Activated T-helper 17 cell treated with anti-CD3 and anti-CD28 coated beads, Interleukin-2, amount 50 U/mL, for 72 hours (primary cell): ENCODE results near the gene WDR18. TPM values are rescaled to one million over a fixed set of nuclear protein-coding genes. Genes with fewer than 3 reads are reported as not detected.
"Not testable (repeated sequence)": the region's sequence is repeated elsewhere in the genome, so short reads cannot be mapped to it uniquely, and the experiment has no call there.

Experiments
- ATAC-seq: fragments of 150-1000 bp; cut with Tn5 transposase; replicated peaks from 2 replicates; pipeline ENCODE4 v1.10.0; 2021; ENCODE audit warnings: mild to moderate bottlenecking, moderate library complexity
- H3K27ac Mint-ChIP-seq: one replicate; pipeline ENCODE4 v1.8.0; 2022; ENCODE audit warnings: mixed read lengths
- H3K27me3 Mint-ChIP-seq: one replicate; pipeline ENCODE4 v1.8.0; 2022; ENCODE audit warnings: mixed read lengths
- H3K36me3 Mint-ChIP-seq: one replicate; pipeline ENCODE4 v1.8.0; 2022; ENCODE audit warnings: low read depth, mild to moderate bottlenecking, mixed read lengths
- H3K4me1 Mint-ChIP-seq: one replicate; pipeline ENCODE4 v1.8.0; 2022; ENCODE audit warnings: mixed read lengths
- H3K4me3 Mint-ChIP-seq: one replicate; pipeline ENCODE4 v1.8.0; 2022; ENCODE audit warnings: mild to moderate bottlenecking, mixed read lengths
- H3K9me3 Mint-ChIP-seq: one replicate; pipeline ENCODE4 v1.8.0; 2022; ENCODE audit warnings: mixed read lengths
- total RNA-seq, 2 donors: library from RNA; stranded (reverse); gene quantifications; one replicate each; pipeline ENCODE4 v1.2.3, GENCODE V29; 2022

WDR18 gene
- total RNA-seq, 2 donors from 2014 or later = 43.2 to 94.2 TPM

DNA sequence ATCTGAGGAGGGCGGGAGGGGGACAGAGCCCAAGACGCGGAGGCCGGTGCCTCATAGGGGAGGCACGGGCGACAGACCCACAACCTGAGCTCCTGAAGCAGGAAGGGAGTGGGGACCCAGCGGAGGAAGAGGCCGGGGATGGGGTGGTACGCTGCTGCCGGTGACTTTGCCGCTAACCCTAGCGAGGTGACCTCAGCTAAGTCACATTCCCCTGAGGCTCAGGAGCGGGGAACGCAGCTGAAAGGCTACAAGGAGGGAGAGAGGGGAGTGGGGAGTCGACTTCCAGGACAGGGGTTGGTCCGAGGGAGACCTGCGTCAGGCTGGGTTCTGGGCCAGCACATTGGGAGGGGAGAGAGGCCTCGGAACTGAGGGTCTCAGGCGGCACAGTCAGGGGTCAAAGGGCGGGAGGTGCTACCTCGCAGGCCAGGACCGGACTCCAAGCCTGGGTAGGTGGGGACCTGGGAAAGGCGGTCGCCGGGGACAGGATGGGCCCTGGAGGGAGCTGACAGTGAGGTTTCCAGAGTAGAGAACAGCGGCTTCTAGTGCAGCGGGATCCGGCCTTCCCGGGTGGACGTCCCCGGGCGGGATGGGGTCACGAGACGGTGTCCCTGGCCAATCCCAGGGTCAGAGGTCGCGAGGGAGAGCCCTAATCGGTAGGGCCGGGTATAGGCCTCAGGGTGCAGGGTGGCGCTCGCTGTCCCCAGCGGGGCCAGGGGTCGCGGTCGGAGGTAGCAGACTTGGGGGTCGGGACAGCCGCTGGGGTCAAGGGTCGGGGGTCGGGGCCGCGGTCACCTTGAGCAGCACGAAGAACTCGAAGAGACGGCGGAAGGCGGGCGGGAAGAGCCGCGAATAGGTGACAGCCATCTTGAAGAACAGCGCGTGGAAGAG, 36.1 kb downstream of the WDR18 start:
- H3K4me1 Mint-ChIP-seq = peaks cover 19% of the 10 kb centered on the region
- peak overlapping the region; percentile 91 for H3K4me3 Mint-ChIP-seq
- peaks cover 30% of the 10 kb centered on the region for H3K36me3 Mint-ChIP-seq
- H3K27ac Mint-ChIP-seq = peak overlapping the region; percentile 100
- no peaks in the 10 kb centered on the region for H3K27me3 Mint-ChIP-seq
- H3K9me3 Mint-ChIP-seq = no peaks in the 10 kb centered on the region
- no peak for ATAC-seq

DNA sequence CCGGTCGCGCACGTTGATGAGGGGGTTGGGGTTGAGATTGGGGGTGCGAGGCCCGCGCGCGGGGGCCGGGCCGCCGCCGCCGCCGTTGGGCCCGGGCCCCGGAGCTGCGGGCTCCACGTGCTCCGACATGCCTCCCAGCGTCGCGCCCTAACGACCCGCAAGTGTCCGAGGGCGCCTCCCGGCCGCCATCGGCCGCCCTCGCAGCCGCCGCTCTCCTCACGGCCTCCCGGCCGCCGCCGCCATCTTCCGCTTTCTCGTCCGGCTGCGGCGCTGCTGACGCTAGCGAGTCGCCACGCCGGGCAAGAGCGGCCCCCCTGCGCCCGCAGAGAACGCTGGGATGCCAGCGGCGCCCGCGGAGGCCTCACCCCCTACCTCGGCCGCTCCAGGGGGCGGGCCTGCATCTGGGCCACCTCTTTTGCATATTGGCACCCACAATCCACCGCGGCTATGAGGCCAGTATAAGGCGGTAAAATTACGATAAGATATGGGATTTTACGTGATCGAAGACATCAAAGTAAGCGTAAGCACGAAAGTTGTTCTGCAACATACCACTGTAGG, 36.8 kb downstream of the WDR18 start, which contains the start of gene TMEM259:
Gene TMEM259, minus strand, starts transcription at position 256 of the 558 bp plus-strand sequence. Its CDS starts 127 bp downstream, at position 129.
- peak; percentile 92 for ATAC-seq
- H3K4me1 Mint-ChIP-seq = peaks cover 21% of the 10 kb centered on the region
- H3K4me3 Mint-ChIP-seq = peak within 1 kb of the TSS; percentile 91
- H3K9me3 Mint-ChIP-seq = no peaks in the 10 kb centered on the region
- H3K27ac Mint-ChIP-seq = peak within 1 kb of the TSS; percentile 100
- H3K36me3 Mint-ChIP-seq = peaks cover 30% of the 10 kb centered on the region
- H3K27me3 Mint-ChIP-seq = no peaks in the 10 kb centered on the region

DNA sequence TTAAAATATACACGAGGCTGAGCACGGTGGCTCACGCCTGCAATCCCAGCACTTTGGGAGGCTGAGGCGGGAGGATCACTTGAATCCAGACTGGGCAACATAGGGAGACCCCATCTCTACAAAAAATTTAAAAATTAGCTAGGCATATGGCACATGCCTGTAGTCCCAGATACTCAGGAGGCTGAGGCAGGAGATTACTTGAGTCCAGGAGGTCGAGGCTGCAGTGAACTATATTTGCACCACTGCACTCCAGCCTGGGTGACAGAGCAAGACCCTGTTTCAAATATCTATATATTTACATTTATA, 39.7 kb downstream of the WDR18 start:
- not testable (repeated sequence) for H3K27me3 Mint-ChIP-seq, H3K9me3 Mint-ChIP-seq, ATAC-seq, H3K4me3 Mint-ChIP-seq, H3K27ac Mint-ChIP-seq
- H3K4me1 Mint-ChIP-seq = peaks cover 13% of the 10 kb centered on the region
- H3K36me3 Mint-ChIP-seq = peaks cover 29% of the 10 kb centered on the region

DNA sequence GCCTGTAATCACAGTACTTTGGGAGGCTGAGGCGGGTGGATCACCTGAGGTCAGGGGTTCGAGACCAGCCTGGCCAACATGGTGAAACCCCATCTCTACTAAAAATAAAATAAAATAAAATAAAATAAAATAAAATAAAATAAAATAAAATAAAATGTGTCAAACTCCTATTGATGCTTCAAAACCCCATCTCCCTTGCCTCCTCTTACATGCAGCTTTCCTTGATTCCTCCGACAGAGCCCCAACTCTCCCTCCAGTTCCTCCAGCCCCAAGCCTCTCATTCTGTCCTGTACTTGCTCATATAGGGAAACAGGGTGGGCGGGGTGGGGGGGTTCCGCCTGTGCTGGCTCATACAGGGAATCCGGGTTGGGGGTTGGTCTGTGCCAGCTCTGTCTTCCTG, 40.9 kb downstream of the WDR18 start:
- not testable (repeated sequence) for H3K27ac Mint-ChIP-seq, H3K27me3 Mint-ChIP-seq, ATAC-seq, H3K9me3 Mint-ChIP-seq
- Mint-ChIP-seq H3K4me3 (peak overlapping the region; percentile 3), H3K4me1 (peaks cover 13% of the 10 kb centered on the region), H3K36me3 (peaks cover 25% of the 10 kb centered on the region)

DNA sequence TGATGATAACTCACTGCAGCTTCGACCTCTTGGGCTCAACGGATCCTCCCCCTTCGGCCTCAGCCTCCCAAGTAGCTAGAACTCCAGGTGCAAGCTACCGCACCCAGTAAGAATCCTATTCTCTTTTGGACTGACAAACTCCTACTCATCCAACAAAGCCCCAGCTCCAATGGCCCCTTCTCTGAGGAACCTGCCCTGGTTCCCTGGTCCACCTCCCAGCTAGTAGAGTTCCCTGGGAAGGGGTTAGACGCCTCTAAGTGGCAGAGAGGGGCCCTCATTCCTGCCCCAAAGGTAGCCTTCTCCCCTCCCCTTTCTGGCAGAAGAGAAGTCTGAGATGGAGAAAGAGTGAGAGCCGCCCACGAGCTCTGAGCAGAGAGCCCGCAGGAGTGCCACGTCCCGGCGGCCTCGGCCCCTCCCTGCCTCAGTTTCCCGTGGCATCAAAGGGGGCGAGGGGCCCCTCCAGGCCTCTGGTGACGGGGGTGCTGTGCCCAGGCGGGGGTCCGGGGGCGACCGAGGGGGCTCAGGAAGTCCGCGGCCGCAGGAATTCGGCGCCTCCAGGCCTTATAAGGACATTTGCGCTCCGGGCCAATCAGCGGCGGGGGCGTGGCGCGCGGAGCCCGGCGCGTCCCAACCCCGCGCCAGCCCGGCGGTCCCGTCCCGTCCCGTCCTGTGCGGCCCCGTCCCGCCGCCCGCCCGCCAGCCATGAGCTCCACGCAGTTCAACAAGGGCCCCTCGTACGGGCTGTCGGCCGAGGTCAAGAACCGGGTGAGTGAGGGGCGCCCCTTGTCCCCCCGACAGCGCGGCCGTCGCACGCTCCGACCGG, 42.0 kb downstream of the WDR18 start, which contains the start of gene CNN2:
Gene CNN2, plus strand, starts transcription at position 649 of the 823 bp plus-strand sequence. Its CDS starts 54 bp downstream, at position 703.
- Mint-ChIP-seq H3K4me1 (peaks cover 17% of the 10 kb centered on the region), H3K4me3 (peak within 1 kb of the TSS; percentile 93), H3K9me3 (no peaks in the 10 kb centered on the region), H3K27ac (peak within 1 kb of the TSS; percentile 85), H3K27me3 (no peaks in the 10 kb centered on the region), H3K36me3 (peaks cover 28% of the 10 kb centered on the region)
- ATAC-seq = peak; percentile 77

DNA sequence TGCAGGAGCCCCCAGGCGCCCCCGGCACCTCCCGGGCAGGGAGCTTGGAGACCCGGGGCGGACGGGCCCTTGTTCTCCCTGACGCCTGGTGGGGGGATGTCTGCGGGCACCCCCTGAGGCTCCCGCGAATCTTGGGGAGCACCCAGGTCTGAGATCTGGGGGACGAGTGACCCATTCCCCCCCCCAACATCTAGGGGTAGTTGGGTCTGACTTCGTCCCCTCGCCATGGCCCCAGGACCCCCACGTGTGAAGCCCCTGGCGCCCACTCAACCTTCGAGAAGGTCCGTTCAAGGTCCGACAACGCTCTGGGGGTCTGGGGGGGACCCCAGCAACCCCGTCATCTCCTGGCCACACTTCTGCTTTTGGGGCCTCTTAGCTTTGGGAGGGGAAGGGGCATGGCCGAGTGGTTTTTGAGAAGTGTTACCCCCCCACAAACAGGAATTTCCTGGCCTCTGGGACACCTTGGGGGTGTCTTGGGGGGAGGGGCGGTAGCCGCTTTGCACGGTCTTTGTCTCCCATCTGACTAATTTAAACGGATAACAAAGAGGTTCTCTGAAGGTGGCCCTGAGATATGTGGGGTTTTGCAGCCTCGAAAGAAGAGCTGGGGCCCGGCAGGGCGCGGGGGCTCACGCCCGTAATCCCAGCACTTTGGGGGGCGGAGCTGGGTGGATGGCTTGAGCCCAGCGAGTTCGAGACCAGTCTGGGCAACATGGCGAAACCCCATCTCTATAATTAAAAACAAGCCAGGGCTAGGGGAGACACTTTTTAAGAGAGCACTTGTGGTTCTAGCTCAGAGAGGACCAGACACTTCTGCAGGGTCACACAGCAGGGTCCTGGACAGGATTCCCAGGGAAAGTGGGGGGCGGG, 42.9 kb downstream of the WDR18 start:
- H3K9me3 Mint-ChIP-seq = no peaks in the 10 kb centered on the region
- peaks cover 11% of the 10 kb centered on the region for H3K4me1 Mint-ChIP-seq
- H3K27me3 Mint-ChIP-seq = no peaks in the 10 kb centered on the region
- H3K4me3 Mint-ChIP-seq = peak overlapping the region; percentile 93
- peak overlapping the region; percentile 85 for H3K27ac Mint-ChIP-seq
- ATAC-seq = peak; percentile 7
- H3K36me3 Mint-ChIP-seq = peaks cover 25% of the 10 kb centered on the region

DNA sequence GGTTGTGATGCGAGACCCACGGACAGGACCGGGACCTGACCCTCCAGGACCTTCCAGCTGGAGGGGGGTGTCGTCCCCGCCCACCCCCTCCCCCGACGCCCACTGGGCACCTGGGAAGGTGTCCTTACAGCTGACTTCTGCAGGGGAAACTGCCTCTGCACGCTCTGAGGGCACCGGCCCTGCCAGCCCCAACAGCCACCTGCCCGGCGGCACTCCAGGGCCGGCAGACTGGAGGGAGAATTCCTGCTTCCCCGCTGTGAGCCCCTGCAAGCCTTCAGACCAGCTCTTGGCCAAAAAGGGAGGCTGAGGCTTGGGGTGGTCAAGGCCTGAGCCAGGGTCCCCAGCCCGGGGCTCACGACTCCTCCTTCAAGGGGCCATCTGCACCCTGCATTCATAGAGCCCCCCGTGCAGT, 43.5 kb downstream of the WDR18 start:
- no peak for ATAC-seq
- peak overlapping the region; percentile 93 for H3K4me3 Mint-ChIP-seq

DNA sequence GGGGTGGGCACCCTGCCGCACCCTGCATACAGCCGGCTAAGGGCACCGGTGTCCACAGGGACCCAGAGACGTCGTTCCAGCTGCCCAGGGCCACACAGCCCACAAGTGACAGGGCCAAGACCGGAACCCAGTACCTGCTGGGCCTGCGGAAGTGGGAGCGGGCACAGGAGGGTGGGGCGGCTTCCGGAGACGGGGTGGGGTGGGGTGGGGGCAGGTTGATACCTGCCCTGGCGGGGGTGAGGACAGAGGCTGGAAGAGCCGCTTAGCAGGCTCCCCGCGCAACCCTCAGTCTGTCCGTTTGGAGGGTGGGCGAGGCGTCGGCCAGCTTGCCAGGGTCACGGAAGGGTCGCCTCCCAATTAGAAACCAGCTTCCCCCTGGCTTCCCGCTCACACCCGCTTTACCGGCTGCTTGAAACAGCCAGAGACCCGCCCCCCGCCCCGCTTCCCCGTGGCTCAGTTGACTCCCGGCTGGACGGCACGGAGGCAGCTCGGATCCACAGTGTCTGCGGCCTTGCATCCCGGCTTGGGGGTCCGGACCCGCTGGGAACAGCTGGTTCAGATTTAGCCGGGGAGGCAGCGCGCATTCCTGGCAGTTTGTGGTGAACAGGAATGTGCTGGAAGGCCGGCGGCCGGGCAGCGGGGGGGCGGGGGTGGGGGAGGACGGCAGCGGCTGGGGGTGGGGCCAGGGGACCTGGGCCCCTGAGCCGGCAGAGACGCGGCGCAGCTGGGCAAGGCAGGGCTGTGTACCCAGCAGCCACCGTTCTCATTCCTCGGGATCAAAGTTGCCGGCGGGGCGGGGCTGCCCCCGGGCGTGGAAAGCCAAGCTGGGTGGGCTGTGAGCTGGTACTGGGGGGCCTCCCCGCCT, 44.1 kb downstream of the WDR18 start:
- Mint-ChIP-seq H3K36me3 (peaks cover 38% of the 10 kb centered on the region), H3K4me1 (peaks cover 11% of the 10 kb centered on the region), H3K9me3 (no peaks in the 10 kb centered on the region), H3K4me3 (peak overlapping the region; percentile 93), H3K27me3 (no peaks in the 10 kb centered on the region), H3K27ac (peak overlapping the region; percentile 85)
- peak; percentile 53 for ATAC-seq

More for the DNA sequence above, 43.5 kb downstream of the WDR18 start:
- Mint-ChIP-seq H3K4me1 (peaks cover 11% of the 10 kb centered on the region), H3K27ac (peak overlapping the region; percentile 85), H3K9me3 (no peaks in the 10 kb centered on the region), H3K27me3 (no peaks in the 10 kb centered on the region), H3K36me3 (peaks cover 31% of the 10 kb centered on the region)

DNA sequence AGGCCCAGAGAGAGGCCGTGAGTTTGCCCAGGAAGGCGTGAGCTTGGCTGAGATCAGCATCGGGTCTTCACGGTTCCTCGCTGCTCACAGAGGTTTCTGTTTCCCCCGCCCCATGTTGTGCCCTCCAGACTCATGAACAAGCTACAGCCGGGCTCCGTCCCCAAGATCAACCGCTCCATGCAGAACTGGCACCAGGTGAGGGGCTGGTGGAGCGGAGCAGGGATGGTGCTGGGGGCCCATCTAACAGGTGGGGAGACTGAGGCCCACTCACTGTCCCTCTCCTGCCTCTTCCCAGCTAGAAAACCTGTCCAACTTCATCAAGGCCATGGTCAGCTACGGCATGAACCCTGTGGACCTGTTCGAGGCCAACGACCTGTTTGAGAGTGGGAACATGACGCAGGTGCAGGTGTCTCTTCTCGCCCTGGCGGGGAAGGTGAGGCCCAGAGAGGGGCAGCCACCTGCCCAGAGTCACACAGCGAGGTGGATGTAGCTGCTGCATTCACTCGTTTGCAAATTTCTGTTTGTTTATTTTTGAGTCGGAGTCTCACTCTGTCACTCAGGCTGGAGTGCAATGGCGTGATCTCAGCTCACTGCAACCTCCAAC, 48.2 kb downstream of the WDR18 start:
- Mint-ChIP-seq H3K36me3 (peaks cover 62% of the 10 kb centered on the region), H3K4me1 (peaks cover 10% of the 10 kb centered on the region)
- no peak for ATAC-seq

DNA sequence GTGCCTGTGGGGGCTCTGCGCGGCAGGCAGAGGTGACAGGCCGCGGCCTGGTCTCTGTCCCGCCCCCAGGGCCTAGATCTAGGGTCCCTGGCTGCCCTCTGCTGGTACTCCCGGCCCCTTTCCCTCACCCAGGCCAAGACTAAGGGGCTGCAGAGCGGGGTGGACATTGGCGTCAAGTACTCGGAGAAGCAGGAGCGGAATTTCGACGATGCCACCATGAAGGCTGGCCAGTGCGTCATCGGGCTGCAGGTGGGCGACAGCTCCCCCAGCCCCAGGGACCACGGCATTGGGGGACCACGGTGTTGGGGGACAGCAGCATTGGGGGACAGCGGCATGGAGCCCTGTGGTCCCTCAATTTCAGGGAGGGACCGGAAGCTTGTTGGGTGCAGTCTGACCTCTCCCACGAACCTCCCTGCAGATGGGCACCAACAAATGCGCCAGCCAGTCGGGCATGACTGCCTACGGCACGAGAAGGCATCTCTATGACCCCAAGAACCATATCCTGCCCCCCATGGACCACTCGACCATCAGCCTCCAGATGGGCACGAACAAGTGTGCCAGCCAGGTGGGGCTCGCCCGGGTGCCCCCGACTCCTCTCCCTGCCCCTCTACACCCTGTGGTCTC, 52.0 kb downstream of the WDR18 start:
- H3K27me3 Mint-ChIP-seq = no peaks in the 10 kb centered on the region
- H3K4me1 Mint-ChIP-seq = peaks cover 25% of the 10 kb centered on the region
- no peak for ATAC-seq
- H3K4me3 Mint-ChIP-seq = no peak overlapping the region
- H3K9me3 Mint-ChIP-seq = no peaks in the 10 kb centered on the region
- H3K27ac Mint-ChIP-seq = no peak overlapping the region
- H3K36me3 Mint-ChIP-seq = peaks cover 63% of the 10 kb centered on the region

More for the DNA sequence above, 48.2 kb downstream of the WDR18 start:
- no peaks in the 10 kb centered on the region for H3K27me3 Mint-ChIP-seq
- no peak overlapping the region for H3K4me3 Mint-ChIP-seq
- no peak overlapping the region for H3K27ac Mint-ChIP-seq
- no peaks in the 10 kb centered on the region for H3K9me3 Mint-ChIP-seq

DNA sequence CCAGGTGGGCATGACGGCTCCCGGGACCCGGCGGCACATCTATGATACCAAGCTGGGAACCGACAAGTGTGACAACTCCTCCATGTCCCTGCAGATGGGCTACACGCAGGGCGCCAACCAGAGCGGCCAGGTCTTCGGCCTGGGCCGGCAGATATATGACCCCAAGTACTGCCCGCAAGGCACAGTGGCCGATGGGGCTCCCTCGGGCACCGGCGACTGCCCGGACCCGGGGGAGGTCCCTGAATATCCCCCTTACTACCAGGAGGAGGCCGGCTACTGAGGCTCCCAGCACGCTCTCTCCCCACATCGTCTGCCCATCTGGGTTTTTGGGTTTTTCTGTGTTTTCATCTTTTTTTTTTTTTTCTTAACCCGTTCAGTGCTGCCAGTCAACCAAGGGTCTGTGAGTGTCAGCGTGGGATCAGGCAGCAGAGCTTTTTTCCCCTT, 53.5 kb downstream of the WDR18 start:
- Mint-ChIP-seq H3K27me3 (no peaks in the 10 kb centered on the region), H3K36me3 (peaks cover 53% of the 10 kb centered on the region), H3K9me3 (no peaks in the 10 kb centered on the region), H3K4me1 (peaks cover 25% of the 10 kb centered on the region), H3K4me3 (peak overlapping the region; percentile 93), H3K27ac (peak overlapping the region; percentile 54)
- ATAC-seq = no peak

DNA sequence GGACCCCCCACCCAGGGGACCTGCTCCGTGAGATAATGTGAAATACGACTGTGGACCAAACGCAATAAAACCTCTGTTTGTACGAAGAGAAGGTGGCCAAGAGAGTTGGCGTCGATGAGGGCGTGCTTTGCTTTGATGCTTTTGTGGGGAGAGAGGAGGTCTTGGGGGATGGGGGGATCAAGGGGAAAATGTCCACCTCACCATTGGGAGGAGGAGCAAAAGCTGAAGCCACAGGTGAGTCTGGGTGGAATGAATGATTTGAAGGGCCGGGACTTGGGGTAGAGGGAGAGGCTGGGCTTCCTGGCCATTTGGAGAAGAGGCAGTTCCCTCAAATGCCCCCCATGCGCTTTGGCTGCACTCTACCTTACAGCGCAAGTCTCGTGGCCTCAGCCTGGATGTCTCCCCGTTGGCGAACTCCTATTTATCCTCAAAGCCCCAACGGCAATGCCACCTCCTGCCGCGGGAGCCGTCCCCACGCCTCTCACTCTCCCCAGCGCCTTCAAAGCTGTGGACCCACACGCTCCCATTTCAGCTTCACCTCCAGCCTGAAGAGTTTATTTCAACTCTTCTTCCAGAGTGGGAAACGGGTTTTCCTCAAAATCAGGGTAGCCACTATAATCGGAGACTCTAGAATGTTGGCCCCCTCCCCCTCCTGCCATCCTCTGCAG, 55.0 kb downstream of the WDR18 start:
- H3K4me1 Mint-ChIP-seq = peaks cover 25% of the 10 kb centered on the region
- H3K4me3 Mint-ChIP-seq = peak overlapping the region; percentile 93
- no peaks in the 10 kb centered on the region for H3K9me3 Mint-ChIP-seq
- H3K27ac Mint-ChIP-seq = peak overlapping the region; percentile 82
- H3K27me3 Mint-ChIP-seq = no peaks in the 10 kb centered on the region
- no peak for ATAC-seq
- peaks cover 43% of the 10 kb centered on the region for H3K36me3 Mint-ChIP-seq
